Measurements from ENCODE around the gene KRT26. TPM values are rescaled to one million over a fixed set of nuclear protein-coding genes. Genes with fewer than 3 reads are reported as not detected.

The KRT26 gene
- total and polyA plus RNA-seq, 2 donors (not counting 1 experiment from before 2014, with no cell fraction given): not detected

- H3K36me3 ChIP-seq (ENCODE audit: control insufficient read depth, insufficient read depth, low read length): no peaks in the 10 kb centered on the region
- no peaks in the 10 kb centered on the region for H3K9me3 ChIP-seq (ENCODE audit: control insufficient read depth, insufficient read depth, low read depth, low read length)
- no peak for TF ChIP-seq EZH2 (IDR thresholded peaks at IDR 0.05; ENCODE audit: low read length, missing control alignments)
- TF ChIP-seq CTCF (conservative IDR thresholded peaks at IDR 0.05 in 1 of 2, IDR thresholded peaks at IDR 0.05 in 1 of 2; ENCODE audit: low read depth in 1 of 2, low read length in 2 of 2): no peak
- H3K4me2 ChIP-seq (ENCODE audit: extremely low read depth, insufficient read depth, low read length): no peak overlapping the region
- H3K4me3 ChIP-seq (replicated peaks in 1 of 4; ENCODE audit: control extremely low read depth in 1 of 4, insufficient read depth in 1 of 4, low read depth in 3 of 4, low read length in 4 of 4): no peak overlapping the region
- H3K79me2 ChIP-seq (ENCODE audit: control insufficient read depth, insufficient read depth, low read length): no peaks in the 10 kb centered on the region
- peaks cover 20% of the 10 kb centered on the region for H3K27me3 ChIP-seq (ENCODE audit: control insufficient read depth, insufficient read depth, low read length)
- no peak overlapping the region for H2AFZ ChIP-seq (ENCODE audit: low read length)
- H3K27ac ChIP-seq (ENCODE audit: insufficient read depth, low read length): no peak overlapping the region
- no peak for DNase-seq (ENCODE audit: low read depth in 2 of 2)
- H3K9ac ChIP-seq (ENCODE audit: insufficient read depth, low read length): no peak overlapping the region
- no peaks in the 10 kb centered on the region for H3K4me1 ChIP-seq (ENCODE audit: control insufficient read depth, extremely low read depth, insufficient read depth, low read length)
- H4K20me1 ChIP-seq (ENCODE audit: control insufficient read depth, extremely low read depth, insufficient read depth, low read length): no peaks in the 10 kb centered on the region
These were observed 24.8 kb upstream of the KRT26 start for GRCh38 chr17:40796846-40797245.

GRCh38 chr17:40795019-40795667, 23.1 kb upstream of the KRT26 start:
- H2AFZ ChIP-seq (ENCODE audit: low read length): no peak overlapping the region
- no peaks in the 10 kb centered on the region for H3K4me1 ChIP-seq (ENCODE audit: control insufficient read depth, extremely low read depth, insufficient read depth, low read length)
- no peaks in the 10 kb centered on the region for H3K9me3 ChIP-seq (ENCODE audit: control insufficient read depth, insufficient read depth, low read depth, low read length)
- no peaks in the 10 kb centered on the region for H3K36me3 ChIP-seq (ENCODE audit: control insufficient read depth, insufficient read depth, low read length)
- H3K79me2 ChIP-seq (ENCODE audit: control insufficient read depth, insufficient read depth, low read length): no peaks in the 10 kb centered on the region
- TF ChIP-seq EZH2 (IDR thresholded peaks at IDR 0.05; ENCODE audit: low read length, missing control alignments) (no peak), CTCF (conservative IDR thresholded peaks at IDR 0.05 in 1 of 2, IDR thresholded peaks at IDR 0.05 in 1 of 2; ENCODE audit: low read depth in 1 of 2, low read length in 2 of 2) (no peak)
- no peak overlapping the region for H3K4me3 ChIP-seq (replicated peaks in 1 of 4; ENCODE audit: control extremely low read depth in 1 of 4, insufficient read depth in 1 of 4, low read depth in 3 of 4, low read length in 4 of 4)
- no peaks in the 10 kb centered on the region for H4K20me1 ChIP-seq (ENCODE audit: control insufficient read depth, extremely low read depth, insufficient read depth, low read length)
- H3K27me3 ChIP-seq (ENCODE audit: control insufficient read depth, insufficient read depth, low read length): peaks cover 14% of the 10 kb centered on the region
- DNase-seq (ENCODE audit: low read depth in 2 of 2): no peak
- no peak overlapping the region for H3K9ac ChIP-seq (ENCODE audit: insufficient read depth, low read length)
- no peak overlapping the region for H3K27ac ChIP-seq (ENCODE audit: insufficient read depth, low read length)
- H3K4me2 ChIP-seq (ENCODE audit: extremely low read depth, insufficient read depth, low read length): no peak overlapping the region

- DNase-seq (ENCODE audit: low read depth in 2 of 2): no peak
- no peaks in the 10 kb centered on the region for H3K4me1 ChIP-seq (ENCODE audit: control insufficient read depth, extremely low read depth, insufficient read depth, low read length)
- TF ChIP-seq EZH2 (IDR thresholded peaks at IDR 0.05; ENCODE audit: low read length, missing control alignments) (no peak), CTCF (conservative IDR thresholded peaks at IDR 0.05 in 1 of 2, IDR thresholded peaks at IDR 0.05 in 1 of 2; ENCODE audit: low read depth in 1 of 2, low read length in 2 of 2) (no peak)
These were observed 22.5 kb upstream of the KRT26 start for GRCh38 chr17:40794466-40794865.

More at GRCh38 chr17:40794466-40794865, 22.5 kb upstream of the KRT26 start:
- H3K27me3 ChIP-seq (ENCODE audit: control insufficient read depth, insufficient read depth, low read length): peaks cover 12% of the 10 kb centered on the region
- no peaks in the 10 kb centered on the region for H3K9me3 ChIP-seq (ENCODE audit: control insufficient read depth, insufficient read depth, low read depth, low read length)
- H3K4me3 ChIP-seq (replicated peaks in 1 of 4; ENCODE audit: control extremely low read depth in 1 of 4, insufficient read depth in 1 of 4, low read depth in 3 of 4, low read length in 4 of 4): no peak overlapping the region
- H2AFZ ChIP-seq (ENCODE audit: low read length): no peak overlapping the region
- H3K79me2 ChIP-seq (ENCODE audit: control insufficient read depth, insufficient read depth, low read length): no peaks in the 10 kb centered on the region
- no peak overlapping the region for H3K27ac ChIP-seq (ENCODE audit: insufficient read depth, low read length)
- H3K9ac ChIP-seq (ENCODE audit: insufficient read depth, low read length): no peak overlapping the region
- H3K4me2 ChIP-seq (ENCODE audit: extremely low read depth, insufficient read depth, low read length): no peak overlapping the region
- no peaks in the 10 kb centered on the region for H4K20me1 ChIP-seq (ENCODE audit: control insufficient read depth, extremely low read depth, insufficient read depth, low read length)
- no peaks in the 10 kb centered on the region for H3K36me3 ChIP-seq (ENCODE audit: control insufficient read depth, insufficient read depth, low read length)

Data from fibroblast of lung (primary cell).